Omental fat pad (tissue), 4 donors: ENCODE measurements around the gene PEX5L. TPM values are rescaled to one million over a fixed set of nuclear protein-coding genes. Genes with fewer than 3 reads are reported as not detected.

Experiments used
- ATAC-seq: fragments of 150-250 bp; one replicate; pipeline ENCODE4 v1.9.1; 2016; ENCODE audit warnings: mild to moderate bottlenecking, moderate library complexity; ENCODE audit not compliant: low FRiP score
- DNase-seq: peaks from one replicate; pipeline ENCODE4 v3.0.0-alpha.2; 2019; ENCODE audit warnings: low spot score
- total RNA-seq, 4 donors: library from RNA; depleted of rRNA; stranded (reverse); fragments of >200 nt; gene quantifications; one replicate each; pipeline ENCODE4 v1.1.0, GENCODE V29; 2016
- TF ChIP-seq, protein P1 (sequence below), 3 donors: fragments of 450-650 bp; IDR thresholded peaks; one replicate each; pipeline ENCODE4 v1.5.1; 2016 to 2017; ENCODE audit warnings: antibody characterized with exemption in 3 of 3, mild to moderate bottlenecking in 3 of 3, moderate library complexity in 2 of 3

The PEX5L gene
- total RNA-seq, 4 donors from 2014 or later: 0.72 to 6.3 (median 1.1) TPM; not detected in 1

DNA sequence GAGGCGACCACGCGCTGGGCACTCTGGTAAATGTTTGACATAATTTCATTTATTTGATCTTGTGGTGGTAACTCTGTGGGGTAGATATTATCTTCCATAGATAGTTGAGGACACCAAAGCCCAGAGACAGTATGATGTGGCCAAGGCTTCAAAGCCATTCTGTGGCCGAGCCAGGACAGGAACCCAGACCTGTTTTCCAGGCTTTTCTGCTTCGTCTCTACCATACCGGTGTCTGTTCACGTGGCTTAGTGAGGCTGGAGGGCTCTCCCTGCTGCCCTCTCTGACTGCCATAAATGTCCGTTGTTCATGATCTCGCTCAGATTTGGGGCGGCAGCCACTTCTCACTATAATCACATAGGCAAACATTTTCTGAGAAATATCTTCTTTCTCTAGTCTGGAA lies 134.7 kb downstream of the PEX5L start:
- DNase-seq (no peak), ATAC-seq (no peak)
- TF ChIP-seq, protein P1, sequence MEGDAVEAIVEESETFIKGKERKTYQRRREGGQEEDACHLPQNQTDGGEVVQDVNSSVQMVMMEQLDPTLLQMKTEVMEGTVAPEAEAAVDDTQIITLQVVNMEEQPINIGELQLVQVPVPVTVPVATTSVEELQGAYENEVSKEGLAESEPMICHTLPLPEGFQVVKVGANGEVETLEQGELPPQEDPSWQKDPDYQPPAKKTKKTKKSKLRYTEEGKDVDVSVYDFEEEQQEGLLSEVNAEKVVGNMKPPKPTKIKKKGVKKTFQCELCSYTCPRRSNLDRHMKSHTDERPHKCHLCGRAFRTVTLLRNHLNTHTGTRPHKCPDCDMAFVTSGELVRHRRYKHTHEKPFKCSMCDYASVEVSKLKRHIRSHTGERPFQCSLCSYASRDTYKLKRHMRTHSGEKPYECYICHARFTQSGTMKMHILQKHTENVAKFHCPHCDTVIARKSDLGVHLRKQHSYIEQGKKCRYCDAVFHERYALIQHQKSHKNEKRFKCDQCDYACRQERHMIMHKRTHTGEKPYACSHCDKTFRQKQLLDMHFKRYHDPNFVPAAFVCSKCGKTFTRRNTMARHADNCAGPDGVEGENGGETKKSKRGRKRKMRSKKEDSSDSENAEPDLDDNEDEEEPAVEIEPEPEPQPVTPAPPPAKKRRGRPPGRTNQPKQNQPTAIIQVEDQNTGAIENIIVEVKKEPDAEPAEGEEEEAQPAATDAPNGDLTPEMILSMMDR (IDR thresholded peaks at IDR 0.05): no peak

DNA sequence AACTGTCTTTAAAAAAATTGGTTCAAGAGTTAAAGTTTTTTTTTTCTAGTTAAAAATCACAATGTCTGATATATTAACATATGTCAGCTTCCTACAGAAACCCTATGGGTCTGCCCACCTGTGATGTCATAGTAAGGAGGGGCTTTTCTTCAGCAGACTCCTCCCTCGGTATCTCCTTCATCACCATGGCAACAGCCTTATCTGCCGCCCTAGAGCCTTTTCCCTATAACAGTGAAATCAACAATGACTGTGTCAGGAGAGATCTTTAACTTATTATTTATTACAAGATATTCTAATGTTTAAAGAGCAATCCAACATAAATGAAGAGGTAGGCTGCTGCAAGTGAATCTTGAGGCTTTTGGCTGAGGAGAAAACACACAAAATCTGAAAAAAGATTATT lies 138.7 kb downstream of the PEX5L start:
- TF ChIP-seq, protein P1 (IDR thresholded peaks at IDR 0.05): no peak
- no peak for ATAC-seq
- no peak for DNase-seq

DNA sequence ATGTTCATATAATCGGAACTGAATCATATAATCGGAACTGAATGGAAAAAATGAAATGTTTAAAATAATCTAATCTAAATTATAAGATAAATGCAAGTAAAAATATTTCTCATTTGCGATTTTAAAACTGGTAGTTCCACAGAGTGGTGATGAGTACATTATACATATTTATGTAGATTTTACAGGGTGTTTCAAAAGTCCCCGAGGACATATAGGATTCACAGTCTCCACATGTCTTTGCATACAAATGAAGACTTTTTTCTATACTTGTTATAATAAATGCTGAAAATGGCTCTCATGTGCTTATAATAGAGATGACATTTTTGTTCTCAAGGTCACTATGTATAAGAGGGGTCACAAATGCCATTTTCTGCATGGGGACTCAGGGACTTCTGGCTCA lies 139.5 kb downstream of the PEX5L start:
- ATAC-seq: no peak
- TF ChIP-seq, protein P1 (IDR thresholded peaks at IDR 0.05): no peak
- DNase-seq: no peak

DNA sequence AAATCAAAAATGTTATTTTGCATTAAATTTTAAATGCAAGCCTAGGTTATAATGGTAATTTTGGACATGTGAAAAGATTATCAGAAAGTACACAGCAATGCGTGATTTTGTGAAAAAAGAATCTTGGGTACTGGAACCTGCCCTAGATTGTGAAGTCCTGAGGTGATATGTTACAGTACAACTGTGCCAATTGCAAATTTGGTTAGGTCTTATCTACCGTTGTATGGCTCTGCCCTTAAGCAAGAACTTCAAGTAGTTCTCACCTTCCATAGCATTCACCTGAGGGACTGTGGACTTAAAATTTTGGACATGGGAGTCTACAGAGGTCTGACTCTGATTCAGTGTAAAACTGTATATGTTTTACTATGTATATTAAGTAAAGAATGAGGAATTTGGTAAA lies 140.2 kb downstream of the PEX5L start:
- DNase-seq (no peak), ATAC-seq (no peak)
- TF ChIP-seq, protein P1 (IDR thresholded peaks at IDR 0.05): no peak

DNA sequence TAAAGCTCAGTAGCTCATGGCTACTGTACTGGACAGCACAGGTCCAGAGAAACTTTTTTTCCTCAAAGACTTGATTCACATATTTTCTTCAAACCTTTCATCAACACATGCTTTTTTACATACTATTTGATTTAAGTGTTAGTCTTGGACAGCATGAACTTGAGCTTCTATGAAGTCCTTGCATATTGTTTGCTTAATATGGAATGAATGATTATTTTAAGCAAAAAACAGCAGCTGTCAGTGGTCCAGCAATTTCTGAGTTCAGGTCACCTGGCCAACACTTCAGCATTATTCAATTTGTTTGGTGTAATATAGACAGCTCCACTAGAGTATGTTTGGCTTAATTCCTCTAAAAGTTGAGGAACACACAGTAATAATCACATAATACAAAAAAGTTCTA lies 141.4 kb downstream of the PEX5L start:
- DNase-seq (no peak), ATAC-seq (no peak)
- TF ChIP-seq, protein P1 (IDR thresholded peaks at IDR 0.05): no peak

DNA sequence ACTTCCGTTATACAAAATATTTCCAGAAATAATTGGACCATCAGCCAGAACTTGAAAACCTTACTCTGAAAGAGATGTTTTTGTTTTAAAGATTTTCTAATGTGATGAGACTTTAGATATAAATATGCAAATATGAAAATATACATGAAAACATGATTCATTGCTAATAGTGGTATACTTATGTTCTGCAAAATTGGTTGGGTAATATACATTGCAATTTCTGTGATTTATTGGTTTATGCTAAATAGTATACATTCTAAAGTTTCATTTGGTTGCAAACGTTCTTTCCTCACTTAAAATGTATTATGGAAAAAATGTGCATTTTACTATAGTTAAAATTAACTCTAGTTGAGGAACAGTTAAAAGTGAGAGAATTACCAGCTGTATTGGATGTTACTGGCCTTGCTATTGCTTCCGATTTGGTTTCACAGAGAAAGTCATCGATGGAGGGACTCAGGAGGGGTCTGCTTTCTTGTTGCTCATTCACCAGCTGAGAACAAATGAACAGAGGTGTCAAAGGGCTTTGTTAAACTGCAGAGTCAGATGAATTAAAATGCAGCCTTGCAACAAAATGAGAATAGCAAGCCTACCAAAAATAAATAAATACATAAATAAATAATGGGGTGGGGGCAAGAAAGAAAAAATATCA lies 149.3 kb downstream of the PEX5L start:
- no peak for DNase-seq
- TF ChIP-seq, protein P1 (IDR thresholded peaks at IDR 0.05): no peak
- ATAC-seq: no peak

DNA sequence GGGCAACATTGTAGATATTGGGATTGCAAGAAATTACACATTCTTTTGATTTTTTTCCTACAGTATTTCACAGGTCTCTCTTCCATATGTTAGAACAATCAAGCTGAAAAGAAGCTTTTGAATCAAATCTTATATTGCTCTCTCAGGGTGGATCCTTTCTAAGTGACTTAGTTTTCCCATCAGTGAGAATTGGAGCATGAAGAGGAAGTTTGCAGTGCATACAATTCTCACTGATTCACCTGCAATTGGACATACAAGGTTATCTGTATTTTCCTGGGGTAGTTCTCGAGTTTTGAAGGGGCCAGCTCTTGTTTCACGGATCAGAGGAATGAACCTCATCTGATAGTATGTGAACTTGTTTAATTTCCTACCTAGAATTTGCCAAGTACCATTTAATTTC lies 150.8 kb downstream of the PEX5L start:
- ATAC-seq (no peak), DNase-seq (no peak)
- TF ChIP-seq, protein P1 (IDR thresholded peaks at IDR 0.05): no peak
